ENCODE results near the gene KRTAP1-4. TPM values are rescaled to one million over a fixed set of nuclear protein-coding genes. Genes with fewer than 3 reads are reported as not detected.

The KRTAP1-4 gene
- total and polyA plus RNA-seq, 2 of the 8 experiments (the other 6 are each of a cell fraction or from before 2014, with no cell fraction given), result not detected

GRCh38 chr17:40993084-40993483 lies 36.9 kb downstream of the KRTAP1-4 start:
- Histone ChIP-seq H2BK15ac (ENCODE audit: low read length) (no peak overlapping the region), H3K18ac (ENCODE audit: extremely low read depth, low read length) (no peak overlapping the region), H3K4me2 (ENCODE audit: insufficient read depth in 1 of 2, low read depth in 2 of 2, low read length in 2 of 2) (no peak overlapping the region), H4K5ac (ENCODE audit: insufficient read length, low read depth, low read length) (no peak overlapping the region), H2BK12ac (ENCODE audit: low read depth, low read length) (no peak overlapping the region), H3K36me3 (ENCODE audit: control insufficient read depth in 2 of 4, insufficient read depth in 4 of 4, low read length in 3 of 4) (no peaks in the 10 kb centered on the region), H4K20me1 (replicated peaks in 1 of 2; ENCODE audit: control insufficient read depth in 1 of 2, insufficient read depth in 2 of 2, low read length in 2 of 2) (no peaks in the 10 kb centered on the region), H4K91ac (replicated peaks; ENCODE audit: insufficient read length, low read length) (no peak overlapping the region), H2BK20ac (ENCODE audit: low read length) (no peak overlapping the region), H3K9ac (replicated peaks in 1 of 4; ENCODE audit: extremely low read depth in 1 of 4, low read depth in 3 of 4, low read length in 3 of 4) (no peak overlapping the region; a peak in 1 of 7 replicates), H2AFZ (ENCODE audit: low read length) (no peak overlapping the region), H2AK5ac (ENCODE audit: low read depth, low read length) (no peak overlapping the region), H3K23ac (ENCODE audit: insufficient read length) (no peak overlapping the region), H3K27me3 (replicated peaks in 1 of 4; ENCODE audit: control insufficient read depth in 3 of 4, extremely low read depth in 1 of 4, insufficient read depth in 3 of 4, low read length in 3 of 4) (no peaks in the 10 kb centered on the region), H3K27ac (ENCODE audit: low read depth, low read length) (no peak overlapping the region), H3K56ac (replicated peaks; ENCODE audit: insufficient read length, low read depth, low read length) (no peak overlapping the region), H3K4me3 (ENCODE audit: extremely low read depth in 1 of 4, insufficient read depth in 2 of 4, low read depth in 3 of 4, low read length in 4 of 4) (no peak overlapping the region), H3K14ac (ENCODE audit: insufficient read length) (no peak overlapping the region), H2BK120ac (replicated peaks; ENCODE audit: low read depth, low read length) (no peak overlapping the region), H3K9me3 (ENCODE audit: insufficient read depth in 2 of 2, low read depth in 1 of 2, low read length in 1 of 2) (no peaks in the 10 kb centered on the region), H3K4ac (replicated peaks; ENCODE audit: insufficient read length, low read depth, low read length) (no peak overlapping the region), H3K79me2 (ENCODE audit: control insufficient read depth in 1 of 2, insufficient read depth in 2 of 2, low read length in 2 of 2) (no peaks in the 10 kb centered on the region), H3K79me1 (ENCODE audit: low read depth, low read length) (no peaks in the 10 kb centered on the region), H4K8ac (ENCODE audit: extremely low read depth, insufficient read depth, low read length) (no peak overlapping the region), H2BK5ac (ENCODE audit: low read depth, low read length) (no peak overlapping the region), H3K23me2 (ENCODE audit: low read depth, low read length) (no peaks in the 10 kb centered on the region), H3K4me1 (replicated peaks in 1 of 4; ENCODE audit: control insufficient read depth in 3 of 4, insufficient read depth in 4 of 4, low read length in 3 of 4) (peaks cover 0 to 2% (median 0%) of the 10 kb centered on the region in 4 experiments; a peak in 2 of 7 replicates)
- DNase-seq (ENCODE audit: low read depth in 1 of 2, low spot score in 2 of 2) (no peak), FAIRE-seq (no peak)
- 98% methylated on average over 2 of the region's 2 CpGs; no CpG with 5 or more reads in 1 of the 2 experiments for WGBS, 2 experiments (ENCODE audit: extremely low coverage in 1 of 2, insufficient coverage in 1 of 2, insufficient read length in 1 of 2, insufficient replicate concordance in 2 of 2, low coverage in 1 of 2, low lambda C conversion rate in 2 of 2, missing lambda C conversion rate in 1 of 2)
- ChIA-PET POLR2A (ENCODE audit: partially characterized antibody) (interaction anchor here (0.6 kb wide), 1 partner anchor 11 kb away, joined by 4 read pairs; no protein-coding TSS in a partner anchor), CTCF (ENCODE audit: partially characterized antibody) (no interaction called here)
- no peak for TF ChIP-seq RXRA (IDR thresholded peaks at IDR 0.05; ENCODE audit: insufficient read depth, low read depth, low read length)
- TF ChIP-seq CEBPB (IDR thresholded peaks at IDR 0.05; ENCODE audit: low read depth, low read length), result no peak

All from H1 (cell line).